ENCODE data around the gene CD84.

- TF ChIP-seq CTCF (optimal IDR thresholded peaks at IDR 0.05 in 1 of 3, IDR thresholded peaks at IDR 0.05 in 1 of 3, conservative IDR thresholded peaks at IDR 0.05 in 1 of 3; ENCODE audit: extremely low read depth in 1 of 3, insufficient read depth in 2 of 3, low read length in 3 of 3) (no peak), EZH2 (IDR thresholded peaks at IDR 0.05; ENCODE audit: low read length) (no peak)
These were observed 40.5 kb upstream of the CD84 start for GRCh38 chr1:160619742-160620277.
